Thyroid gland (tissue), 4 donors: ENCODE measurements around the gene SLC22A24. TPM values are rescaled to one million over a fixed set of nuclear protein-coding genes. Genes with fewer than 3 reads are reported as not detected.
"Not testable (repeated sequence)": the region's sequence is repeated elsewhere in the genome, so short reads cannot be mapped to it uniquely, and the experiment has no call there.

Experiments used
- DNase-seq, 2 donors: peaks; one replicate each; pipeline ENCODE4 v3.0.0-alpha.2; 2019
- H3K27ac ChIP-seq, 3 donors: fragments of 200-600 bp; sonication (generic); 1 replicate in 2 of 3; 2 replicates in 1 of 3; pipeline ENCODE4 v1.5.1; 2016 to 2019; ENCODE audit warnings: mild to moderate bottlenecking in 1 of 3, moderate library complexity in 1 of 3
- H3K27me3 ChIP-seq: fragments of 200-600 bp; sonication (generic); one replicate; pipeline ENCODE4 v1.5.1; 2019
- H3K36me3 ChIP-seq, 2 donors: fragments of 200-600 bp; sonication (generic); one replicate each; pipeline ENCODE4 v1.5.1; 2016 to 2019
- H3K4me1 ChIP-seq, 2 donors: fragments of 200-600 bp; sonication (generic); one replicate each; pipeline ENCODE4 v1.5.1; 2017 to 2019
- H3K4me3 ChIP-seq, 3 donors: fragments of 200-600 bp; sonication (generic); replicated peaks in 1 of 3; 1 replicate in 2 of 3; 2 replicates in 1 of 3; pipeline ENCODE4 v1.5.1; 2016; ENCODE audit warnings: mild to moderate bottlenecking in 1 of 3
- H3K9me3 ChIP-seq: fragments of 200-600 bp; sonication (generic); one replicate; pipeline ENCODE4 v1.5.1; 2017
- POLR2A ChIP-seq, 2 donors: fragments of 450-650 bp; IDR thresholded peaks; one replicate each; pipeline ENCODE4 v1.6.1; 2017; ENCODE audit warnings: antibody characterized with exemption in 2 of 2, mild to moderate bottlenecking in 2 of 2, moderate library complexity in 1 of 2
- WGBS, 2 donors: methylation state at CpG; one replicate each; pipeline ENCODE4 v1.1.5; 2017; 5-methylcytosine and 5-hydroxymethylcytosine counted together
- intact Hi-C: fragments of 100-400 bp; cut with DNase I; formaldehyde crosslinking; loops from one replicate; pipeline ENCODE4 v1.15.1; 2023
- total RNA-seq, 4 donors: library from RNA; depleted of rRNA; stranded (reverse); fragments of >200 nt; gene quantifications; one replicate each; pipeline ENCODE4 v1.2.3, GENCODE V29; 2016
- TF ChIP-seq, protein P1 (sequence below), 6 experiments: fragments of 200-600 bp in 3 of 6; fragments of 450-650 bp in 3 of 6; sonication (generic) in 3 of 6; IDR thresholded peaks; one replicate each; pipeline ENCODE4 v1.5.1; 2016 to 2019; ENCODE audit warnings: antibody characterized with exemption in 6 of 6, mild to moderate bottlenecking in 2 of 6, inconsistent platforms in 1 of 6, moderate library complexity in 1 of 6

The SLC22A24 gene
- total RNA-seq, 4 donors from 2014 or later: not detected

DNA sequence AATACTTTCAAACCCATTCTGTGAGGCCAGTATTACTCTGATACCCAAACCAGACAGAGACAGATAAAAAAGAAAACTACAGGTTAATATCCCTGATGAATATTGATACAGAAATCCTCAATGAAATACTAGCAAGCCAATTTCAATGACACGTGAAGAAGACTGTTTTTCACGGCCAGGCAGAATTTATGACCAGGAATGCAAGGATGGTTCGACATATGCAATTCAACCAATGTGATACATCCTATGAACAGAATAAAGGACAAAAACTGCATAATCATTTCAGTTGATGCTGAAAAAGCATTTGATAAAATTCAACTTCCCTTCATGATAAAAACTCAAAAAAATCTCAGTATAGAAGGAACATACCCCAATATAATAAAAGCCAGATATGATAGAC is 44.5 kb downstream of the SLC22A24 start:
- Histone ChIP-seq H3K36me3 (no peaks in the 10 kb centered on the region), H3K27me3 (no peaks in the 10 kb centered on the region), H3K9me3 (no peaks in the 10 kb centered on the region), H3K4me3 (no peak overlapping the region), H3K4me1 (no peaks in the 10 kb centered on the region), H3K27ac (no peak overlapping the region)
- intact Hi-C loops: no loop called here
- no peak for DNase-seq
- TF ChIP-seq, protein P1, sequence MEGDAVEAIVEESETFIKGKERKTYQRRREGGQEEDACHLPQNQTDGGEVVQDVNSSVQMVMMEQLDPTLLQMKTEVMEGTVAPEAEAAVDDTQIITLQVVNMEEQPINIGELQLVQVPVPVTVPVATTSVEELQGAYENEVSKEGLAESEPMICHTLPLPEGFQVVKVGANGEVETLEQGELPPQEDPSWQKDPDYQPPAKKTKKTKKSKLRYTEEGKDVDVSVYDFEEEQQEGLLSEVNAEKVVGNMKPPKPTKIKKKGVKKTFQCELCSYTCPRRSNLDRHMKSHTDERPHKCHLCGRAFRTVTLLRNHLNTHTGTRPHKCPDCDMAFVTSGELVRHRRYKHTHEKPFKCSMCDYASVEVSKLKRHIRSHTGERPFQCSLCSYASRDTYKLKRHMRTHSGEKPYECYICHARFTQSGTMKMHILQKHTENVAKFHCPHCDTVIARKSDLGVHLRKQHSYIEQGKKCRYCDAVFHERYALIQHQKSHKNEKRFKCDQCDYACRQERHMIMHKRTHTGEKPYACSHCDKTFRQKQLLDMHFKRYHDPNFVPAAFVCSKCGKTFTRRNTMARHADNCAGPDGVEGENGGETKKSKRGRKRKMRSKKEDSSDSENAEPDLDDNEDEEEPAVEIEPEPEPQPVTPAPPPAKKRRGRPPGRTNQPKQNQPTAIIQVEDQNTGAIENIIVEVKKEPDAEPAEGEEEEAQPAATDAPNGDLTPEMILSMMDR (IDR thresholded peaks at IDR 0.05): no peak
- no peak for TF ChIP-seq POLR2A (IDR thresholded peaks at IDR 0.05)
- 79 to 96% methylated on average over 3 of the region's 3 CpGs for WGBS, 2 donors

DNA sequence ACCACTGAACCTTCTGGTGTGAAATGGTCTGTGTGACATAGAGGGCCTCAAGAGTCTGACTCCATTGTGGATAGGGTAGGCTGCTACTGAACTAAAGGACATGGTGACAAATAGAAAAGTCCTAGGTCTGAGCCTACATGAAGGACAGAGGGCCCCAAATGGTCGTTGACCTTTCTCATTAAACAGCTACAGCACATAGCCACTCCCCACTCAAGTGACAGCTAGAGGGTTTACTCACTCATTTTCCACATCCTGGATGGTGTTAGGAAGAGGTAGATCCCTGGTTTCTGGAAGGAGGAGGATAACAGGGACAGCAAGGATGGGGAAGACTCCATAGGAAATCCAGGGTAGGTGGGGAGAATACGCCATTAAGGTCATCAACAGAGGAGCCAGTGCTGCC is 63.3 kb downstream of the SLC22A24 start:
- Histone ChIP-seq H3K27me3 (no peaks in the 10 kb centered on the region), H3K27ac (no peak overlapping the region), H3K9me3 (no peaks in the 10 kb centered on the region), H3K4me1 (no peaks in the 10 kb centered on the region), H3K36me3 (no peaks in the 10 kb centered on the region), H3K4me3 (no peak overlapping the region)
- WGBS, 2 donors: 73 to 78% methylated on average over 2 of the region's 2 CpGs
- no peak for TF ChIP-seq POLR2A (IDR thresholded peaks at IDR 0.05)
- TF ChIP-seq, protein P1 (IDR thresholded peaks at IDR 0.05): no peak
- DNase-seq: no peak
- intact Hi-C loops: no loop called here

DNA sequence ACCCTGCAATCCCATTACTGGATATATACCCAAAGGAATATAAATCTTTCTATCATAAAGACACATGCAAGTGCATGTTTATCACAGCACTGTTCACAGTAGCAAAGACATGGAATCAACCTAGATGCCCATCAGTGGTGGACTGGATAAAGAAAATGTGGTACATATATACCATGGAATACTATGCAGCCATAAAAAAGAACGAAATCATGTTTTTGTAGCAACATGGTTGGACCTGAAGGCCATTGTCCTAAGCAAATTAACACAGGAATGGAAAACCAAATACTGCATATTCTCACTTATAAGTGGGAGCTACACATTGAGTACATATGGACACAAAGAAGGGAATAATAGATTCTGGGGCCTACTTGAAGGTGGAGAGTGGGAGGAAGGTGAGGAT is 97.8 kb downstream of the SLC22A24 start:
- H3K4me1 ChIP-seq, H3K36me3 ChIP-seq, H3K27me3 ChIP-seq, H3K9me3 ChIP-seq, DNase-seq, H3K4me3 ChIP-seq, intact Hi-C loops, H3K27ac ChIP-seq: not testable (repeated sequence)
- 52 to 58% methylated on average over 1 of the region's 1 CpG for WGBS, 2 donors

DNA sequence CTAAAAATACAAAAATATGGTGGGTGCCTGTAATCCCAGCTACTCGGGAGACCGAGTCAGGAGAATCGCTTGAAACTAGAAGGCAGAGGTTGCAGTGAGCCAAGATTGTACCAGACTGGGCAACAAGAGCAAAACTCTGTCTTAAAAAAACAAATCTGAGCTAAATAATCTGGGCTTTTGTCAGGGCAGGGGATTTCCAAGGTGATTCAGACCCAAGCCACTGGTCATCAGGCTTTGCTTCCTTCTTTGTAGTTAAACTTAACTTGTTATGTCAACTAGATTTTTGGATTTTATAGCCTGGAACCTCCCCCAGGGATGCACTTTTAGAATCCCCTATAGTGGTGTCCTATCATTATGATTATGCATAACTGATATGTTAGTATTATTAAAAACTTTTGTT is 101.4 kb downstream of the SLC22A24 start:
- Histone ChIP-seq H3K27me3 (no peaks in the 10 kb centered on the region), H3K36me3 (no peaks in the 10 kb centered on the region), H3K4me1 (no peaks in the 10 kb centered on the region), H3K27ac (no peak overlapping the region), H3K4me3 (no peak overlapping the region), H3K9me3 (no peaks in the 10 kb centered on the region)
- WGBS, 2 donors: 93 to 95% methylated on average over 3 of the region's 3 CpGs
- no peak for DNase-seq
- TF ChIP-seq POLR2A (IDR thresholded peaks at IDR 0.05): no peak
- TF ChIP-seq, protein P1 (IDR thresholded peaks at IDR 0.05): no peak
- intact Hi-C loops: no loop called here

DNA sequence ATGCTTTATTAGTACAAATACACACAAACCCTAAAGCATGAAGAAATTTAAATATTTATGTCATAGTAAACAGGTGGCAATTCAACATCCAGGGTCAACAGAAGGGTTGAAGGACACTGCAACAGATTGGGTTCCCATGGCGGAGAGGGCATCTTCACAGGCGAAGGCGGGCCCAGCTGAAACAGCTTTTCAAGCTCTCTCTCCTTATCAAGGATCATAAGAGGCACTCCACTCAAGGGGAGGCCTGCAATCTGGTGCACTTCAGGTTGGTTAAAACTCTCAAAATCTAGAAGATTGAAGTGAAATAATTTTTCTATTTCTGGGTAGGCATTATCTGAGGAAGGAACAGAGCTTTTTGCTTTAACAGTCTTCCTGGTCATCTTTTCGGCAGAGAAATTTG is 111.6 kb downstream of the SLC22A24 start:
- H3K4me1 ChIP-seq: no peaks in the 10 kb centered on the region
- H3K9me3 ChIP-seq: no peaks in the 10 kb centered on the region
- no peak overlapping the region for H3K4me3 ChIP-seq
- 63 to 66% methylated on average over 4 of the region's 4 CpGs for WGBS, 2 donors
- no peak overlapping the region for H3K27ac ChIP-seq
- no peak for DNase-seq
- intact Hi-C loops: loop anchor here (10.0 kb wide), 1 partner anchor 182 kb away; no protein-coding TSS in a partner anchor
- no peak for TF ChIP-seq POLR2A (IDR thresholded peaks at IDR 0.05)
- TF ChIP-seq, protein P1 (IDR thresholded peaks at IDR 0.05): no peak
- no peaks in the 10 kb centered on the region for H3K36me3 ChIP-seq
- no peaks in the 10 kb centered on the region for H3K27me3 ChIP-seq

Other genes with a start within 250 kb of the SLC22A24 start
- gene CHRM1, start 222.9 kb downstream of the SLC22A24 start, total RNA-seq: not detected
- gene SLC22A6, start 159.3 kb downstream of the SLC22A24 start, total RNA-seq: not detected
- not detected for gene SLC22A8, start 128.4 kb downstream of the SLC22A24 start, total RNA-seq
- gene SLC22A25, start 99.4 kb upstream of the SLC22A24 start, total RNA-seq: not detected
- not detected for gene SLC22A9, start 225.6 kb upstream of the SLC22A24 start, total RNA-seq